ENCODE measurements around the gene C13orf46. TPM values are rescaled to one million over a fixed set of nuclear protein-coding genes. Genes with fewer than 3 reads are reported as not detected.

Gene C13orf46
- total RNA-seq, 1 donor from 2014 or later, result not detected

DNA sequence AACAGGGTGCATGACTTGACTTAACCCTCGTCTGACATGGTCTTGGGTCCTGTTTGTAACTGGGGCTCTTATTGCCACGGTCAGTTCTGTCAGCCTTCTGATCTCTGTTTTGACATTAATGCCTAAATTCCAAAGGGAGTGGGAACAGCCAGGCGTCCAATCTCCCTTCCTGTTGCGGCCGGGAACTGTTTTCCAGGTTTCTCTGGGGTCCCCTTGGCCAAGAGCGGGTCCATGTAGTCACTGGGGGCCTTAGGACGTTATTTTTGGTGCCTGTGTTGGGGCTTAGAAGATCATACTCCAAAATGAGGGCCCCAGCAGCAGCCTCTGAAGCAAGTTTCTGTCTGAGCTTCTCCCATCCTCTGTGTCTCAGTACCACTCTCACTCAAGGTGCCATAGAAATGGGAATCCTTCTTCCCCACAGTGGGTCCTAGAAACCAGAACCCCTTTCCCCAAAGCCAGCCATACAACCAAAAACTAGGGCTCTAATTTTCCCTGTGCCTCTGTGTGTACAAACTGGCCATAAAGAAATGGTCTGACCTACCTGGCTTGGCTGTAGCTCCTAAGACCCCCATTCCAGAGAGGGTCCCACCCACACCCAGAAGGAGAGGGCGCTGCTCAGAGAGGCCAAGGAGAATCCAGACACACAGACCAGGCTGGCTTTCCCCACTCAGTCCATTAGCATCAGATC, 50.4 kb downstream of the C13orf46 start:
- Histone ChIP-seq H3K4me1 (no peaks in the 10 kb centered on the region), H3K4me2 (no peak overlapping the region), H3K4me3 (no peak overlapping the region), H3K36me3 (no peaks in the 10 kb centered on the region), H2AFZ (replicated peaks) (no peak overlapping the region), H3K27me3 (no peaks in the 10 kb centered on the region), H3F3A (ENCODE audit: low read depth) (no peaks in the 10 kb centered on the region), H3K9me3 (ENCODE audit: low read depth) (no peaks in the 10 kb centered on the region), H4K20me1 (ENCODE audit: low read depth) (no peaks in the 10 kb centered on the region), H3K9ac (no peak overlapping the region), H3K27ac (no peak overlapping the region), H3K79me2 (ENCODE audit: low read depth) (no peaks in the 10 kb centered on the region)
- TF ChIP-seq CTCF (IDR thresholded peaks at IDR 0.05) (no peak), EZH2phosphoT487 (IDR thresholded peaks at IDR 0.05) (no peak), EZH2 (IDR thresholded peaks at IDR 0.05) (no peak)
- no peaks in the 10 kb centered on the region for H3K4me1 Mint-ChIP-seq
- peaks cover 10% of the 10 kb centered on the region for H3K27me3 Mint-ChIP-seq (ENCODE audit: insufficient read depth, low read depth)
- no peak overlapping the region for H3K27ac Mint-ChIP-seq
- peaks cover 30% of the 10 kb centered on the region for H3K9me3 Mint-ChIP-seq
- H3K4me3 Mint-ChIP-seq, result no peak overlapping the region
- DNase-seq (ENCODE audit: low spot score), result no peak
- no peaks in the 10 kb centered on the region for H3K36me3 Mint-ChIP-seq

DNA sequence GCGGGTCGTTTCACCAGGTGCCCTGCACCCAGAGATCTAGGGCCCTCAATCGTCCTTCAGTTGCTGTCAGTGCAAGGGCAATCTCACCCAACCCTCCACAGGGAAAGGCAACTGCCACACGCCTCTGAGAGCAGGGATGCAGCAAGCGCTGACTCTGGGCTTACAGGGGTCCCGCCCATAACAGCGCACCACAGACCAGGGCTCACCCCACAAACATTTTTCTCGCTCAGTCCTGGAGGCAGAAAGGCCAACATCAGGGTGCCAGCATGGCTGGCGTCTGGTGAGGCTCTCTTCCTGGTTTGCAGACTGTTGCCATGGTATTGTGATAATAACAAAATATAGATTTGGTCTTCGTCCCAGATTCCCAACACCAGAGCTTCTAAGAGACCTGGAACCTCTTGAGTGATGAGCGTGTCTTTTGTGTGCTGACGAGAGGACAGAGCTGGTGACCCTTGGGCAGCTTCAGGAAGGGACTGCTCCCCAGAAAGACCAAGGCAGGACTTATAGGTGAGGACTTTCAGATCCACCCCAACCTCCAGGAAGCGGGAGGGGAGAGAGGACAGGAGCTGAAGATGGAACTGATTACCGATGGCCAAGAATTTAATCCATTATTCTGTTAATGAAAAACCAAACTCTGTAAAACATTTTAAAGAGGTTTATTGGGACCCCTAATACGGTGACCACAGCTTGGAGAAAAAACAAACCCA, 51.3 kb downstream of the C13orf46 start:
- no peaks in the 10 kb centered on the region for H3K27me3 ChIP-seq
- no peaks in the 10 kb centered on the region for H3K4me1 Mint-ChIP-seq
- no peaks in the 10 kb centered on the region for H3K79me2 ChIP-seq (ENCODE audit: low read depth)
- no peak overlapping the region for H3K27ac Mint-ChIP-seq
- H3K27me3 Mint-ChIP-seq (ENCODE audit: insufficient read depth, low read depth), result peaks cover 10% of the 10 kb centered on the region
- no peaks in the 10 kb centered on the region for H3K4me1 ChIP-seq
- DNase-seq (ENCODE audit: low spot score), result no peak
- no peaks in the 10 kb centered on the region for H3F3A ChIP-seq (ENCODE audit: low read depth)
- H3K27ac ChIP-seq, result no peak overlapping the region
- no peaks in the 10 kb centered on the region for H3K9me3 ChIP-seq (ENCODE audit: low read depth)
- H3K4me3 Mint-ChIP-seq, result no peak overlapping the region
- H2AFZ ChIP-seq (replicated peaks), result no peak overlapping the region
- no peaks in the 10 kb centered on the region for H3K36me3 Mint-ChIP-seq
- no peaks in the 10 kb centered on the region for H4K20me1 ChIP-seq (ENCODE audit: low read depth)
- TF ChIP-seq EZH2 (IDR thresholded peaks at IDR 0.05), result no peak
- no peak for TF ChIP-seq CTCF (IDR thresholded peaks at IDR 0.05)
- no peak for TF ChIP-seq EZH2phosphoT487 (IDR thresholded peaks at IDR 0.05)
- H3K4me3 ChIP-seq, result no peak overlapping the region
- H3K36me3 ChIP-seq, result no peaks in the 10 kb centered on the region
- H3K4me2 ChIP-seq, result no peak overlapping the region
- H3K9me3 Mint-ChIP-seq, result peaks cover 30% of the 10 kb centered on the region
- H3K9ac ChIP-seq, result no peak overlapping the region

DNA sequence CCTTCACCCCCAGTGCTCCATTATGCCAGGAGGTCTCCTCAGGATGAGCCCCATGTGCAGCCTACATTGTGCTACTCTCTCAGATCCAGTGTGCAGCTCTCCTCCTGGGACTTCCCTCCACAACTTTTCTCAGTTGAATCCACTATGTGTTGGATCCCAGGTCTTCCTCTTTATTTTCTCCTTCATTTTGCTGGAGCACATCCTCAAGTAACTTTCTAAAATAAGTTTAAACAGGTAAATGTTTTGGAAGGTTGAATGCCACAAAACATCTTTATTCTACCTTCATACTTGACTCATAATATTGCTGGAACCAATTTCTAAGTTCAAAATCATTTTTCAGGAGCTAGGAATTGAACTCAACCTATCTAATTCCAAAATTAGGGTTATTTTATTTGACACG, 52.1 kb downstream of the C13orf46 start:
- H3K9me3 Mint-ChIP-seq, result peaks cover 30% of the 10 kb centered on the region
- peaks cover 2% of the 10 kb centered on the region for H3K4me1 Mint-ChIP-seq
- H3K4me3 Mint-ChIP-seq, result no peak overlapping the region
- Histone ChIP-seq H3K4me2 (no peak overlapping the region), H3F3A (ENCODE audit: low read depth) (no peaks in the 10 kb centered on the region), H2AFZ (replicated peaks) (no peak overlapping the region), H3K36me3 (no peaks in the 10 kb centered on the region), H3K27ac (no peak overlapping the region), H3K4me3 (no peak overlapping the region), H3K9ac (no peak overlapping the region), H3K4me1 (no peaks in the 10 kb centered on the region), H3K27me3 (no peaks in the 10 kb centered on the region), H3K9me3 (ENCODE audit: low read depth) (no peaks in the 10 kb centered on the region), H3K79me2 (ENCODE audit: low read depth) (no peaks in the 10 kb centered on the region), H4K20me1 (ENCODE audit: low read depth) (no peaks in the 10 kb centered on the region)
- DNase-seq (ENCODE audit: low spot score), result no peak
- H3K27ac Mint-ChIP-seq, result no peak overlapping the region
- TF ChIP-seq EZH2 (IDR thresholded peaks at IDR 0.05) (no peak), CTCF (IDR thresholded peaks at IDR 0.05) (no peak), EZH2phosphoT487 (IDR thresholded peaks at IDR 0.05) (no peak)
- peaks cover 8% of the 10 kb centered on the region for H3K27me3 Mint-ChIP-seq (ENCODE audit: insufficient read depth, low read depth)
- no peaks in the 10 kb centered on the region for H3K36me3 Mint-ChIP-seq
